GM12801 (cell line): ENCODE data around the gene TMEM11.

ENCODE experiments used
- CTCF ChIP-seq: IDR thresholded peaks from one replicate; pipeline ENCODE4 v1.5.1; 2011; ENCODE audit warnings: control low read depth; ENCODE audit not compliant: insufficient read length; ENCODE audit errors: extremely low read depth

Gene TMEM11

DNA sequence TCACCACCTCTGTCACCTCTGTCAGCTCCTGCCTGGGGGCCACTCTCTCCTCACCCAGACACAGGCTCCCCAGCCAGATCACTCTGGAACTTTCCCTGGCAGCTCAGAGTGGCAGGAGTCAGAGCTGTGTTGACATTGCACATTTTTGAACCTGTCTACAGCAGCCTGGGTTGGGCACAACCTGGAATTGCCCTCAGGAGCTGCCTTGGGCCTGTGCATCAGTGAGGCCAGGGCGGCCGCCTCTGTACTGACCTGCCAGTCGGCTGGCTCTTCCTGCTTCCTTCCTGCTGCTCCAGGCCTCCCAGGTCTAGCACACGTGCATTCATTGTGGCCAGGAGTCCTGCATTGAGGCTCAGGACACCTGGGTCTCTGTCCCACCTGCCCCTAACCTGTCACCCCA is 14.2 kb upstream of the TMEM11 start:
- TF ChIP-seq CTCF: no peak

DNA sequence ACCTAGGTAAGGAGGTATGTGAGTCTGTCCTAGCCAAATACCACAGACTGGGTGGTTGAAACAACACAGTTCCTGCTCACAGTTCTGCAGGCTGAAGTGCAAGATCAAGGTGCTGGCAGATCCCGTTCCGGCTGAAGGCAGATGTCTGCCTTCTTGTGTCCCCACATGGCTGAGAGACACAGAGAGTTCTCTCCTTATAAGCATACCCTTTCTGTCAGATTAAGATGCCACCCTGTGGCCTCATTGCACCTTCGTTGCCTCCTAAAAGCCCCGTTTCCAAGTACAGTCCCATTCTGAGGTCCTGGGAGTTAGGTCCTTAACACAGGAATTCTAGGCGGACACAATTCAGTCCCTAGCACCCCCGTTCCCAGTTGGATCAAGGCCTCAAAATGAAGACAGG is 9.1 kb upstream of the TMEM11 start:
- no peak for TF ChIP-seq CTCF

GRCh38 chr17:21218831-21219380 is 4.9 kb upstream of the TMEM11 start:
- TF ChIP-seq CTCF: no peak

DNA sequence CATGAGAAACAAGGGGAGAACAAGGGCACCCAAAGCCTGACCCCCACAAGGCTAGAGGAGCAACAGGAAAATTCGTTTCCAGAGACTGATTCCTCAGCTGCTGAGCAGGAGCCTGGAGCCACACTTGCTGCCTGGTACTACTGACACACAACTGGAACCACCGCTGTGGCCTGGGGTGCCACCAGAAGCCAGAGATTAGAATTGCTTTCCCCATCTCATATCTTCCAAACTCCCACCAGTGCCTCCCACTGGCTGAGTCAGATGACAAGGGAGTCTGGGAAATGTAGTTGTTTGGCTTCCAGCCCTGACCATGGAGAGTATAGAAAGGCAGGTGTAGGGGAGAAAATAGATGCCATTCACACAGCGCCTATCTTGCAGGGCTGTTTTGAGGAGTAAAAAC is 4.1 kb upstream of the TMEM11 start:
- TF ChIP-seq CTCF: no peak

DNA sequence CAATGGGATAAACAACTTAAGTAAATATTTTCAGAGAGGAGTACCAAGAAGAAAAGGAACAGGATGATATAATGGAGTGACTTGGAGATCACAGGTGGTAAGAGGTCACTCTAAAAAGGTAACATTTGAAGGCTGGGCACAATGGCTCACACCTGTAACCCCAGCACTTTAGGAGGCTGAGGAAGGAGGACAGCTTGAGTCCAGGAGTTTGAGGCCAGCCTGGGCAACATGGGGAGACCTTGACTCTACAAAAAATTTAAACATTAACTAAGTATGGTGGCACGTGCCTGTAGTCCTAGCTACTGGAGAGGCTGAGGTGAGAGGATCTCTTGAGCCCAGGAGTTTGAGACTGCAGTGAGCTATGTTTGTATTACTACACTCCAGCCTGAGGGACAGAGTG is 3.4 kb upstream of the TMEM11 start:
- no peak for TF ChIP-seq CTCF

GRCh38 chr17:21215935-21216334 is 2.0 kb upstream of the TMEM11 start:
- TF ChIP-seq CTCF: no peak

GRCh38 chr17:21214777-21215541 is 998 bp upstream of the TMEM11 start:
- TF ChIP-seq CTCF: no peak
